EH (cell line): ENCODE measurements around the gene EEF2KMT.
A peak's percentile ranks its signal among the peaks of the same experiment; 100 is the strongest.
"Not testable (repeated sequence)": the region's sequence is repeated elsewhere in the genome, so short reads cannot be mapped to it uniquely, and the experiment has no call there.

Experiments used
- DNase-seq: peaks from one replicate; pipeline ENCODE4 v3.0.0-alpha.2; 2015; ENCODE audit warnings: low read depth

EEF2KMT gene

DNA sequence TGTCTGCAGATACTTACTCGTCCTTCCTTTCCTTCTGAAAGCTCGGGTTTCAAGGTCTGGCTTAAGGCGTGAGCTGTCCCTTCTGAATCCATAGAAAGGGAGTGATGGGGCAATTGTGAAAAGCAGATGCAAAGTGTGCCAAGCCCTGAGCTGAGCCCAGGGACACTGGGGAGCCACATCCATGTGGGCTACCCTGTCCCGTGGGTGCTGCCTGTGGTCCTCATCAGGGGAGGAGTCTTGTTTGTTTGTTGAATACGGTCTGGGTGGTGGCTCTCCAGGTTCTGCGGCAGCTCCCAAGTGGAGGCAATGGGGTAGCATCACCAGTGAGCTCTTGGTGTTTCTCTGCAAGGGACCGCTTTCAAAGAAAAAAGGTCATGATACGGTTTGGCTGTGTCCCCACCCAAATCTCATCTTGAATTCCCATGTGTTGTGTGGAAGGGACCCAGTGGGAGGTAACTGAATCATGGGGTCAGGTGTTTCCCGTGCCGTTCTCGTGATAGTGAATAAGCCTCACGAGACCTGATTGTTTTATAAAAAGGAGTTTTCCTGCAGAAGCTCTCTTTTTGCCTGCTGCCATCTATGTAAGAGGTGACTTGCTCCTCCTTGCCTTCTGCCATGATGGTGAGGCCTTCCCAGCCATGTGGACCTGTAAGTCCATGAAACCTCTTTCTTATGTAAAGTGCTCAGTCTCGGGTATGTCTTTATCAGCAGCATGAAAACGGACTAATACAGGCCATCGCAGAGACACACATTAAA lies 27.0 kb downstream of the EEF2KMT start:
- DNase-seq, result no peak

GRCh38 chr16:5069854-5070253 lies 27.7 kb downstream of the EEF2KMT start:
- no peak for DNase-seq

GRCh38 chr16:5069048-5069447 lies 28.5 kb downstream of the EEF2KMT start:
- no peak for DNase-seq

GRCh38 chr16:5066511-5066910 lies 31.1 kb downstream of the EEF2KMT start:
- no peak for DNase-seq

DNA sequence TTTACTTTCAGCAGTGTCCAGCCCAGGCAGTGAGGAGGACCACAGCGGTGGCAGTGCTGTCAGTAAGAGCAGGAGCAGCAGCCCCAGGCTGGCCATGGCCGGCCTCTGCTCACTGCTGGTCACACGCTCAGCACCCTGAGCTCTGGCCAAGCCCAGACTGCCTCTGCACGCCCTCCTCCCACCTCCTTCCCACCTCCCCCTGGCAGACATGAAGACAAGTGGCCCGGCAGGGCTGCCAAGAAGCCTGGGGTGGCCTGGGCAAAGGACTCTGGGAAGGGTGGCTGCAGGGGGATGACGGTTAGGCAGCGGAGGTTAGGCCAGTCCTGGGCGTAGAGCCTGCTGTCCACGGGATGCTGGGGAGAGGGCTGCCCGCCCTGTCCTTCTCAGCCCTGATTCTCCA lies 31.8 kb downstream of the EEF2KMT start, which contains the start of gene C16orf89:
Gene C16orf89 (minus strand): TSS at position 144 of the 400 bp plus-strand sequence. CDS start 48 bp downstream, at position 96.
- DNase-seq, result no peak

DNA sequence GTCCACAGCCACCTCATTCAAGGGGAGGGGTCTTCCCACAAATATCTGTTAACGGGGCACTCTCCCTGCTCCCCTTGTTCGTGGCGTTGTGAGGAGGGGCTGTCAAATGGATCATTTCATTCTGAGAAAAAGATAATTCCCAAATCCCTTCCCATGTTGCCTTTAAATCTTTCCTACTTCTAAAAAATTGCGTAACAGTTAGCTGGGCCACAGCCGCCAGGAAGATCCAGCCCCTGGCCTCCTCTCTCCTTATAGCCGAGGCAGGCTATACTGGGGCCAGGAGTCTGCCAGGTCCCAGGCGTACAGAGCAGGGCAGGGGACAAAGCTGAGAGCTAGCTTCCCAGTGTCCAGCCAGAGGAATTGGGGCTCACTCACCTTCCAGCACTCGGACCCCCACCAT lies 32.3 kb downstream of the EEF2KMT start:
- DNase-seq, result no peak

GRCh38 chr16:5064915-5065314 lies 32.7 kb downstream of the EEF2KMT start:
- no peak for DNase-seq

DNA sequence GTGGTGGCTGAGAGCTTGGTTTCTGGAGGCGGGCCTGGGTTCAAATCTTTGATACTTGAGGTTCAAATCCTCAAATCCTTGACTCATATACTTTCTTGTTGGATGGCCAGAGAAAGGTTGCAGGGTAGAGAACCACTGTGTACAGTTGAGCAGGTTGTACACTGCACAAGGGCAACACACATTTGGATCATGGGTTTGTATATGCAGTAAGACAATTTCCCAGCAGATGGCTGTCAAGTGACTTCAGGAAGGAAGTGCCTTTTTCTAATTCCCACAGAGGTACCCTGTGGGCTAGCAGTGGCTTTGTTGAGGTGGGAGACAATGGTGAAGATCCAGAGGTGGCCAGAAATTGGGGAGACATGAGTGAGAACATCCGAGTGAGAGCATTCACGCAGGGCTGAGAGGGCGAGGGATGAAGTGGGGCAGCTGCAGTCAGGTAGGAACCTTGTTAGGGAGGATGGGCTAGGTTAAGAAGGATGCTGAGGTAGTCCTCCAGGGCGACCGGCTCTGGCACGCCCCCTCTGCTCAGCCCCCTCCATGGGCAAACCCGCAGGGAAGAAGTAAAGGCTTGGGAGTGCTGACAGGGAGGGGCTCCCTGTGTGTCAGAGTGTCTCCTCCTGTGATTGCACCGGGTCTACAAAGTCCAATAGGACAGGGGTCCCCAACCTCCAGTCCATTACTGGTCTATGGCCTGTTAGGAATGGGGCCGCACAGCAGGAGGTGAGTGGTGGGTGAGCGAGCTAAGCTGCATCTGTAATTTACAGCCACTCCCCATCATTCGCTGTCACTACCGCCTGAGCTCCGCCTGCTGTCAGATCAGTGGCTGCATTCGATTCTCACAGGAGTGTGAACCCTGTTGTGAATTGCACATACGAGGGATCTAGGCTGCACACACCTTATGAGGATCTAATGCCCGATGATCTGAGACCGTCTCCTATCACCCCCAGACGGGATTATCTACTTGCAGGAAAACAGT lies 34.5 kb downstream of the EEF2KMT start:
- no peak for DNase-seq

DNA sequence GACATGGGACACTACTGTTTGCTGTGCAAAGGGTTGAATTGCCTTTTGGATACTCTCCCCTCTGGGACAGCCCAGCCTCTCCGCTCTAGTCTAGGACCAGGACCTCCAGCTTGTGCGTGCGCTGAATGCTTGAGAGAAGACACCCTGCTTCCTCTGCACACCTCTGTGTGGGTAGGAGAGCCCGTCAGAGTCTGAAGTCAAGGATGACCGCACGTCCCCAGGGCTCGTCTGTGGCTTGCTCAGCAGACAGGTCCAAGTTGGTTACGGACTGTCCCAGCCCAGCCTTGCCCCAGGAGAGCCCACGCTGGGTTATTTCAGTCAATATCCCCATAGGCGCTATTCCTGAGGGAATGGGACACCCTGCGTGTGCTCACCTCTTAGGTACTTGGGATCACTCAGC lies 35.5 kb downstream of the EEF2KMT start:
- no peak for DNase-seq

DNA sequence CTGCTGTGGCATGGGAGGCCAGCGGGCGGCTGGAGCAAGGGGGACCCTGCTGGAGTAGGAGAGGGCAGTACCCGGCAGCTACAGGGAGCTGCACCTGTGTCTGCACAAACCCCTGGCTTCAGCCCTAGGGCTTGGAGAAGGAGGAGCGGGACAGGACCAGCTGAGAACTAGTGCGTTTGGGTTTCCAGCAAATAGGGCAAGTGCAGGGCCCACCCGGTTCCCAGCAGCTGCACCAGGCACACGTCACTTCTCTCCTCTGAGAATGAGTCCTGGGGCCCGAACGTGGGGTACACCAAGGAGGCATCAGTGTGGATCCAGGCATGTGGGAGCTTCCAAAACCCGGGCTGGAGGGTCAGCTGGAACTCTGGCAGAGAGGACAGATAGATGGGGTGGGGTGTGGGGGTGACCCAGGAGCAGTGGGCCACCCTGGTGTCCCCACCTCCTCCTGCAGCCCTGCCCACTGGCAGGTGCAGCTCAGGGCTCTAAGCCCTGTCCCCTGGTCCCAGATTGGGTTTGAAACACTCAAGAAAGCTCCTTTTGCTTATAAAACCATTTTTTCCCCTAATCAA lies 37.4 kb downstream of the EEF2KMT start:
- no peak for DNase-seq

DNA sequence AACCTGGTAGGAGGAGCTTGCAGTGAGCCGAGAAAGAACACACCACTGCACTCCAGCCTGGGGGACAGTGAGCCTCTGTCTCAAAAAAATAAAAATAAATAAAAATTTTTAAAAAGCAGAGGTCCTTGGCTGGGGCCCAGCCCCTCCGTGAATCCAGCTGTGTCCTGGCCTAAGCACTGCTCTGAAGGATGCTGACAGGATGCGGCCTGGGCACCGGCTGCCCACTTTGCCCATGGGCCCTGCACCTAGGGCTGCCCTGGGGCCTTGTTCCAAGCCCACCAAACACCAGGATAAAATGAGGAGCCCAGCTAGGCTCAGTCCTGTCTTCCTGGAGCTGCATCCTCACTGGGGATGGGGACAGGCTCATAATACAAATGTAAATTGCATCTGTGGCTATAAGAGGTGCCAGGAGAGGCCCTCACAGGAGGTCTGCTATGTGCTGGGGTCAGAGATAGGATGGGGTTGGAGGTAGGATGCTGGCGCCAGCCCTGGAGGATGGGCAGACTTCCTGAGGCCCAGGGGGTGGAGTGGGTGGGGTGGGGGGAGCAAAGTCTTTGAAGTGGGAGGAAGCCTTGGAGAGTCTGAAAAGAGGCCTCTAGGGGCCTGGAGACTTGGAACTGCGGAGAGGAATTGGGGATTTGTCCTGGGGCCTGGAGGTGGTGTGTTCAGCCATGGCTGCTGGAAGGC lies 38.1 kb downstream of the EEF2KMT start:
- no peak for DNase-seq

GRCh38 chr16:5058476-5058875 lies 39.1 kb downstream of the EEF2KMT start:
- DNase-seq, result peak; percentile 46

DNA sequence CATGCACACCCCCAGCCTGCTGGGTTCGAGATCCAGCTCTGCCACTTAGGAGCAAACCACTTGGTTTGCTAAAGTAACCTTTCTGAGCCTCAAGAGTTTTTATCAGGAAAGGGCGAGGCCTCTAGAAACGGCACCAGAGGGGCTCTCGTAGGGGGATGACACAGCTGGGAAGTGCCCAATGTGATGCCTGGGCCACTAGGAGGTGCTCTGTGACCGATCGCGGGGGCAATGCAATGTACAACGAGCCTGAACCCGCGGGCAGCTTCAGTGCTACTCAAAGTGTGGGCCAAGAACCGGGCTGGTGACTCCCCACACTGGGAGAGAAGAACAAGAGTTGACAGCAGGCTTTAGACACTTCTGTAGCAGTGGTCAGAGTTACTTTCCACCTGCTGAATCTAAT lies 41.2 kb downstream of the EEF2KMT start:
- DNase-seq, result peak; percentile 35

- no peak for DNase-seq
Measured at GRCh38 chr16:5054876-5055865, 42.4 kb downstream of the EEF2KMT start.

GRCh38 chr16:5046914-5047313 lies 50.7 kb downstream of the EEF2KMT start:
- DNase-seq, result no peak

- DNase-seq, result no peak
Measured at GRCh38 chr16:5045499-5046115, 52.0 kb downstream of the EEF2KMT start.

DNA sequence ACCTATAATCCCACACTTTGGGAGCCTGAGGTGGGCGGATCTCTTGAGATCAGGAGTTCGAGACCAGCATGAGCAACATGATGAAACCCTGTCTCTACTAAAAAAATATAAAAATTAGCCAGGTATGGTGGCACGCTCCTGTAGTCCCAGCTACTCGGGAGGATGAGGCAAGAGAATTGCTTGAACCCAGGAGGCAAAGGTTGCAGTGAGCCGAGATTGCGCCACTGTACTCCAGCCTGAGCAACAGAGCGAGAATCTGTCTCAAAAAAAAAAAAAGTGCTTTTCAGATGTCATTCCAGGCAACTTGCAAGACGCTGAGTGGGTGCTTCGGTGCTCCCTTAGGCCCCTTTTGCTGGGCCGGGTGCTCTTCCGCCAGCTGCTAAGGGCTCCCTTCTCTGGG lies 53.0 kb downstream of the EEF2KMT start:
- not testable (repeated sequence) for DNase-seq

DNA sequence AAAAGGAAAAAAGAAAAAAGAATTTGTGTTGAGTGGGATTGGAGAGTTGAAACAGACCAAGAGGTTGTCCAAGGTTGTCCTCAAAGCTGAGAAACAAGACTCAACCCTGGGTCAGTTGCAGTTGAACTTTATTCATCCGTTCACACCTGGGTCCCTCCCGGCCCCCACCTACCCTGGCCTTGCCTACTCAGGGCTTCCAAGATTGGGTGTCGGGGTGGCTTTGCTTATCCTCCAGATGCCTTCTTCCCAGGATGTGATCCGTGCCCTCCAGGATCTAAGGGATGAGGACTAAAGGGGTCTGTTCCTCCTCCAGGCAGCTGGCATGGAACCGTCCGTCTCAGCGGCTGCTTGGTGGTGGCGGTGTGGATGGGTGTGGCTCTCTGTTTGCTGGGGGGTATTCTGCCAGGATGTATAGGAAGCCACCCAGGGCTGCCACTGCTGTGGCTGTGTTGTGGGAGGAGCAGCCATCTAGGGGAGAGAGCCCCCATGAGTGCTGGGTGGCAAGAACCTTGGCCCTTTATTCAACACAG lies 53.5 kb downstream of the EEF2KMT start:
- no peak for DNase-seq

DNA sequence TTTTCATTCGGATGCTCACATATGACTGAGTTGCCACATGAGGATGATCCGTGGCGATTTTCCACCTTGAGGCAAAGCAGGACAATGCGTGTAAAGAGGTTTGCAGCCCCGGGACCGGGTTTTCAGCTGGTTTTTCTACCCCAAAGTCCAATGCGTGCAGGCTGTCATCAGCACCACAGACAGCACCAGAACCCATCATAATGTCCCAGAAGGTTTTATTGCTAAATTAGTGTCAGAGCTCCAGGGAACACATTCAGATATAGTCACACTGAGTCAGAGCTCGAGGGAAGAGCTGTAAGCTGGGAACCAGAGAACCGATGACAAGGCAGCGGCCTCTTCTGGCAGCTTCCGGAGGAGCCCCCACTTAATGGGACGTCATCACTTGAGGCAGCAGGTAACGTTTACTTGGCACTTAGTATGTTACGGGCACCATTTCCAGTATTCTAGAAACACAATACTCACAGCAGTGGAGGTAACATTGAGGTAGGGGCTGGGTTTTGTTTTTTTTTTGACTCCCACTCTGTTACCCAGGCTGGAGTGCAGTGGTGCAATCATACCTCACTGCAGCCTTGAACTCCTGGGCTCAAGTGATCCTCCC lies 54.9 kb downstream of the EEF2KMT start:
- peak; percentile 49 for DNase-seq
